Measurements from ENCODE around the gene COL24A1. TPM values are rescaled to one million over a fixed set of nuclear protein-coding genes. Genes with fewer than 3 reads are reported as not detected.

COL24A1 gene
- total RNA-seq, 6 donors from 2014 or later, result 0.30 to 2.1 (median 0.68) TPM

- ATAC-seq (ENCODE audit: low FRiP score in 2 of 2), result no peak
- Histone ChIP-seq H3K9me3 (no peaks in the 10 kb centered on the region), H3K4me1 (no peaks in the 10 kb centered on the region), H3K36me3 (no peaks in the 10 kb centered on the region), H3K27ac (no peak overlapping the region), H3K27me3 (no peaks in the 10 kb centered on the region), H3K4me3 (no peak overlapping the region)
- DNase-seq, result no peak
- TF ChIP-seq POLR2AphosphoS5 (IDR thresholded peaks at IDR 0.05) (no peak), POLR2A (IDR thresholded peaks at IDR 0.05) (no peak), EP300 (IDR thresholded peaks at IDR 0.05) (no peak), CTCF (IDR thresholded peaks at IDR 0.05) (no peak)
- WGBS, 2 donors, result 88 to 92% methylated on average over 4 of the region's 4 CpGs
Observed at GRCh38 chr1:85938829-85939228, 217.7 kb downstream of the COL24A1 start.

DNA sequence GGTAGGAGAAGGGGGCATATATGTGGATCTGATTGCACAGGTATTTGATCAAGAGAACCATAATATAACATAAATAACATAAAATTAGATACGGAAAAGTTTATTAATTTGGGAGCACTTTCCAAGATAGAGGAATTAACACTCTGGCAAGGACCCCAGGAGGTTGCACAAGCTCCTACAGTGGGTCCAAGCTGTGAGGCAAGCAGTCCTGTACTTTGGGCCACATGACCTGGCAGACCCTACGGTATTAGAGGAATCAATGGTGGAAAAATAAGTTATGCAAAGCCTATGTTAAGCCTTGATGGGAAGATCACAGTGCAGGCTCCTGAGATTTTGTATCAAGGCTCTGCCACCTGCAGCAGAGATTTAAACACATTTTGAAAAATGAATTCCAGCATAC is 220.1 kb downstream of the COL24A1 start:
- Histone ChIP-seq H3K27me3 (no peaks in the 10 kb centered on the region), H3K4me3 (no peak overlapping the region), H3K9me3 (no peaks in the 10 kb centered on the region), H3K27ac (no peak overlapping the region), H3K36me3 (no peaks in the 10 kb centered on the region), H3K4me1 (no peaks in the 10 kb centered on the region)
- DNase-seq (no peak), ATAC-seq (ENCODE audit: low FRiP score in 2 of 2) (no peak)
- no peak for TF ChIP-seq CTCF (IDR thresholded peaks at IDR 0.05)
- no peak for TF ChIP-seq EP300 (IDR thresholded peaks at IDR 0.05)
- no peak for TF ChIP-seq POLR2A (IDR thresholded peaks at IDR 0.05)
- no peak for TF ChIP-seq POLR2AphosphoS5 (IDR thresholded peaks at IDR 0.05)
- WGBS, 2 donors, result 83% methylated on average over 2 of the region's 2 CpGs; no CpG with 5 or more reads in 1 of the 2 donors

DNA sequence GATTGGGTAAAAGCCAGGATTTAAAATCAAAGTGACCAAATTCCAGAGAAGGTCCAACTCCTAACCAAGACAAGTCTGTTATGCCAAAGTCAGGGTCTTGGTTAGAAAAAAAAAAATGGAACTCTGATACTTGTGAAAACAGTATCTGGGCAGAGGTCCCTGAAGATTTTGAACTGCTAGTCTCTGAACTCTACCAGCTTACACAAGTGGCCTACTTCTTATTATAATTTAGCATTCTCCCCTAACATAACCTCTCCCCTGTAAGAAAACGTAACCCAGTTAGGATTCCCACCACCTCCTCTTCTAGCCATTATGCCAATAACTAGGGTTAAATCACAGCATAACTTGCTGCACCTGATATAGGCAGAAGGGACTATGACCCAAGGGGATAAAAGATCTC is 220.5 kb downstream of the COL24A1 start:
- Histone ChIP-seq H3K4me1 (no peaks in the 10 kb centered on the region), H3K27ac (no peak overlapping the region), H3K27me3 (no peaks in the 10 kb centered on the region), H3K4me3 (no peak overlapping the region), H3K36me3 (no peaks in the 10 kb centered on the region), H3K9me3 (no peaks in the 10 kb centered on the region)
- WGBS, 2 donors, result 85% methylated on average over 1 of the region's 1 CpG; no CpG with 5 or more reads in 1 of the 2 donors
- no peak for ATAC-seq (ENCODE audit: low FRiP score in 2 of 2)
- no peak for DNase-seq
- TF ChIP-seq EP300 (IDR thresholded peaks at IDR 0.05), result no peak
- TF ChIP-seq POLR2A (IDR thresholded peaks at IDR 0.05), result no peak
- TF ChIP-seq POLR2AphosphoS5 (IDR thresholded peaks at IDR 0.05), result no peak
- TF ChIP-seq CTCF (IDR thresholded peaks at IDR 0.05), result no peak

DNA sequence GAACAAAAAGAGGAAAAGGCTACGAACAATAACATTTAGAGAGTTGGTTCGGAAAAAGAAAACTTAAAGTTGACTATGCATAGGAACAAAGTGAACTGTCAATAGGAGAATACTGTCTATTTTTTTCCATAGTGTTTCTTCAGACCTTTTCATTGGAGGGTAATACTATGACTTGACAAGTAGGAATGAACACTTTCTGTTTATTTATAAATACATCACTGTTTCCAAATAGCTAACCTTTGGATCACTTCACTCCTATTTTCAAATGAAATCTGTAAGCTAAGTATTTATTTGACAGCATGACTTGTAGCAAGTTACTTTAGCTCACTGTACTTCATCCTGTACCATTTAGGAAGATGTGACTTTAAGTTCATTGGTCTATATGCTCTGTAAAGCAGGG is 221.3 kb downstream of the COL24A1 start:
- TF ChIP-seq POLR2A (IDR thresholded peaks at IDR 0.05) (no peak), POLR2AphosphoS5 (IDR thresholded peaks at IDR 0.05) (no peak), EP300 (IDR thresholded peaks at IDR 0.05) (no peak), CTCF (IDR thresholded peaks at IDR 0.05) (no peak)
- Histone ChIP-seq H3K27me3 (no peaks in the 10 kb centered on the region), H3K4me1 (no peaks in the 10 kb centered on the region), H3K36me3 (no peaks in the 10 kb centered on the region), H3K9me3 (no peaks in the 10 kb centered on the region), H3K27ac (no peak overlapping the region), H3K4me3 (no peak overlapping the region)
- 76% methylated on average over 2 of the region's 2 CpGs; no CpG with 5 or more reads in 1 of the 2 donors for WGBS, 2 donors
- ATAC-seq (ENCODE audit: low FRiP score in 2 of 2) (no peak), DNase-seq (no peak)

DNA sequence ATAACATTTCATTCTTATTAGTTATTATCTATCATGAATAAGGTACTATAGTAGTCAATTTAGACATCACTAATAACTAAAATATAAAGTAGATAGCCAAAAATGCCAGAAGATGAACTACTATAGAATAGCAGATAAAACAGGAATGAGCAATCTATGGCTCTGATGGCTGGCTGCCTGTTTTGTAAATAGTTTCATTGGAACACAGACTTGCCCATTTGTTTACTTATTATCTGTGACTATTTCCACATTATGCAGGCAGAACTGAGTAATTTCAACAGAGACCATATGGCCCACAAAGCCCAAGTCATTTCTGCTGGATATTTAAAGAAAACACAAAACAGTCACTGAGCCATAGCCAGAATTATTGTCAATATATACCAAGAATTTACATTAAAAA is 222.1 kb downstream of the COL24A1 start:
- H3K4me3 ChIP-seq, result no peak overlapping the region
- H3K4me1 ChIP-seq, result no peaks in the 10 kb centered on the region
- H3K27me3 ChIP-seq, result no peaks in the 10 kb centered on the region
- no peaks in the 10 kb centered on the region for H3K9me3 ChIP-seq
- no peak for ATAC-seq (ENCODE audit: low FRiP score in 2 of 2)
- no peak overlapping the region for H3K27ac ChIP-seq
- no peak for DNase-seq
- no peak for TF ChIP-seq POLR2AphosphoS5 (IDR thresholded peaks at IDR 0.05)
- TF ChIP-seq EP300 (IDR thresholded peaks at IDR 0.05), result no peak
- TF ChIP-seq CTCF (IDR thresholded peaks at IDR 0.05), result no peak
- no peak for TF ChIP-seq POLR2A (IDR thresholded peaks at IDR 0.05)
- H3K36me3 ChIP-seq, result no peaks in the 10 kb centered on the region

Measured in upper lobe of left lung (tissue), 6 donors.